Tibial nerve (tissue), 4 donors: ENCODE results near the gene ARHGEF28. TPM values are rescaled to one million over a fixed set of nuclear protein-coding genes. Genes with fewer than 3 reads are reported as not detected.

Source experiments
- DNase-seq, 2 donors: peaks; one replicate each; pipeline ENCODE4 v3.0.0-alpha.2; 2019; ENCODE audit warnings: low spot score in 2 of 2
- H3K27ac ChIP-seq, 4 donors: fragments of 200-600 bp; sonication (generic) in 3 of 4; one replicate each; pipeline ENCODE4 v1.5.1; 2017 to 2019; ENCODE audit warnings: mild to moderate bottlenecking in 1 of 4
- H3K27me3 ChIP-seq, 2 donors: fragments of 200-600 bp; sonication (generic) in 1 of 2; one replicate each; pipeline versions ENCODE4 v1.5.1 to v1.6.0; 2017 to 2019
- H3K36me3 ChIP-seq, 3 donors: fragments of 200-600 bp; sonication (generic); one replicate each; pipeline ENCODE4 v1.5.1; 2018 to 2019
- H3K4me1 ChIP-seq, 4 donors: fragments of 200-600 bp; sonication (generic) in 3 of 4; one replicate each; pipeline ENCODE4 v1.5.1; 2017 to 2019
- H3K4me3 ChIP-seq, 4 donors: fragments of 200-600 bp; sonication (generic) in 3 of 4; one replicate each; pipeline ENCODE4 v1.5.1; 2017 to 2019; ENCODE audit warnings: mild to moderate bottlenecking in 1 of 4, moderate library complexity in 1 of 4
- H3K9me3 ChIP-seq, 4 donors: fragments of 200-600 bp; sonication (generic) in 3 of 4; one replicate each; pipeline ENCODE4 v1.5.1; 2017 to 2019
- EP300 ChIP-seq, 2 donors: sonication (generic); formaldehyde crosslinking; IDR thresholded peaks; one replicate each; pipeline ENCODE4 v1.6.1; 2017; ENCODE audit warnings: antibody characterized with exemption in 2 of 2, mild to moderate bottlenecking in 1 of 2
- POLR2A ChIP-seq, 2 donors: fragments of 450-650 bp; IDR thresholded peaks; one replicate each; pipeline ENCODE4 v1.6.1; 2017; ENCODE audit warnings: antibody characterized with exemption in 2 of 2, mild to moderate bottlenecking in 2 of 2, moderate library complexity in 2 of 2
- WGBS, 2 donors: methylation state at CpG; one replicate each; pipeline ENCODE4 v1.1.5; 2018; 5-methylcytosine and 5-hydroxymethylcytosine counted together
- total RNA-seq, 4 donors: library from RNA; depleted of rRNA; stranded (reverse); fragments of >200 nt; gene quantifications; one replicate each; pipeline ENCODE4 v1.1.0, GENCODE V29; 2016
- TF ChIP-seq, protein P1 (sequence below), 5 experiments: fragments of 200-600 bp in 3 of 5; fragments of 450-650 bp in 2 of 5; sonication (generic) in 3 of 5; IDR thresholded peaks; one replicate each; pipeline ENCODE4 v1.5.1; 2016 to 2019; ENCODE audit warnings: antibody characterized with exemption in 5 of 5, mild to moderate bottlenecking in 3 of 5, moderate library complexity in 2 of 5

Gene ARHGEF28
- total RNA-seq, 4 donors from 2014 or later = 66.0 to 83.9 (median 72.5) TPM

DNA sequence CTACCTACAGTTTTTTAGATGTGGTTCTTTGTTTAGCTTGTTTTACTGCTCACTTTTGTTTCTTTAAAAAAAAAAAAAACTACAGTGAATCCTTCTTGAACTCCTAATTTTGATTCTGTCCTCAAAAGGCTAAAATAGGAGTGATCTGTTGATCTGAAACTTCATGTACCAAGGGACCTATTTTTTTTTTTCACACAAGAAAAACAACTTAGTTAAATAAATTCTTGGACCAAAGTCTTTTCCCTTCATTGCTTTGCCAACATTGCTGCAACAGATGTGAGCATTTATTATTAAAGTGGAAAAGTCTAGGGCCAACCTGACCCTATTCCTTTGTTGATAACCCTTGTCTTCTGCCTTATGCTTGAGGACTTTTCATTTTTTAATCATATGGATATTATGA lies 236.8 kb downstream of the ARHGEF28 start:
- Histone ChIP-seq H3K36me3 (peaks cover 0 to 30% (median 0%) of the 10 kb centered on the region in 3 donors), H3K27ac (peak overlapping the region in 1 of 4 donors; percentile 19), H3K27me3 (no peaks in the 10 kb centered on the region), H3K4me3 (no peak overlapping the region), H3K4me1 (peaks cover 0 to 27% (median 0%) of the 10 kb centered on the region in 4 donors), H3K9me3 (no peaks in the 10 kb centered on the region)
- TF ChIP-seq POLR2A (IDR thresholded peaks at IDR 0.05) (no peak), EP300 (IDR thresholded peaks at IDR 0.05) (no peak)
- TF ChIP-seq, protein P1, sequence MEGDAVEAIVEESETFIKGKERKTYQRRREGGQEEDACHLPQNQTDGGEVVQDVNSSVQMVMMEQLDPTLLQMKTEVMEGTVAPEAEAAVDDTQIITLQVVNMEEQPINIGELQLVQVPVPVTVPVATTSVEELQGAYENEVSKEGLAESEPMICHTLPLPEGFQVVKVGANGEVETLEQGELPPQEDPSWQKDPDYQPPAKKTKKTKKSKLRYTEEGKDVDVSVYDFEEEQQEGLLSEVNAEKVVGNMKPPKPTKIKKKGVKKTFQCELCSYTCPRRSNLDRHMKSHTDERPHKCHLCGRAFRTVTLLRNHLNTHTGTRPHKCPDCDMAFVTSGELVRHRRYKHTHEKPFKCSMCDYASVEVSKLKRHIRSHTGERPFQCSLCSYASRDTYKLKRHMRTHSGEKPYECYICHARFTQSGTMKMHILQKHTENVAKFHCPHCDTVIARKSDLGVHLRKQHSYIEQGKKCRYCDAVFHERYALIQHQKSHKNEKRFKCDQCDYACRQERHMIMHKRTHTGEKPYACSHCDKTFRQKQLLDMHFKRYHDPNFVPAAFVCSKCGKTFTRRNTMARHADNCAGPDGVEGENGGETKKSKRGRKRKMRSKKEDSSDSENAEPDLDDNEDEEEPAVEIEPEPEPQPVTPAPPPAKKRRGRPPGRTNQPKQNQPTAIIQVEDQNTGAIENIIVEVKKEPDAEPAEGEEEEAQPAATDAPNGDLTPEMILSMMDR (IDR thresholded peaks at IDR 0.05) = no peak
- no peak for DNase-seq

DNA sequence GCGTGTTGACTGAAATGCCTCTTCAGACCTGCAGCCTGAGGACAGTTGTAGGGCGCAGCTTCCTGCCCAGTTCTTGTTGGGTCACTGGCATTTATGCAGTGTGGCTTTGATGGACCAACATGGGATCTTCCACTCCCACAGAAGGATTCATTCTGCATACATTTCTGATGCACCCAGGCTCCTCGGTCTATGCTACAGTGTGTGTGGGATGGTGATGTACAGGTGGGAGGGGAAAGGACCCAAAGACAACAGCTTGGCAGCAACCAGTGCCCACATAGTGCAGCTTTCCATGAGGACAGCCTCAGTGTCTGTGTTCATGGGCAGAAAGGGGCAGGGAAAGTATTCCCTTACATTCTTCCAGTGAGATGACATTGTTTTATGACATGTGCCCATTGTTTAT lies 237.9 kb downstream of the ARHGEF28 start:
- no peak overlapping the region for H3K27ac ChIP-seq
- no peak overlapping the region for H3K4me3 ChIP-seq
- H3K9me3 ChIP-seq = no peaks in the 10 kb centered on the region
- H3K27me3 ChIP-seq = no peaks in the 10 kb centered on the region
- DNase-seq = no peak
- TF ChIP-seq POLR2A (IDR thresholded peaks at IDR 0.05) (no peak), EP300 (IDR thresholded peaks at IDR 0.05) (no peak)
- TF ChIP-seq, protein P1 (IDR thresholded peaks at IDR 0.05) = no peak
- peaks cover 0 to 27% (median 0%) of the 10 kb centered on the region in 4 donors for H3K4me1 ChIP-seq
- peaks cover 0 to 30% (median 0%) of the 10 kb centered on the region in 3 donors for H3K36me3 ChIP-seq
- WGBS, 2 donors = 85 to 91% methylated on average over 2 to 3 of the region's 3 CpGs

DNA sequence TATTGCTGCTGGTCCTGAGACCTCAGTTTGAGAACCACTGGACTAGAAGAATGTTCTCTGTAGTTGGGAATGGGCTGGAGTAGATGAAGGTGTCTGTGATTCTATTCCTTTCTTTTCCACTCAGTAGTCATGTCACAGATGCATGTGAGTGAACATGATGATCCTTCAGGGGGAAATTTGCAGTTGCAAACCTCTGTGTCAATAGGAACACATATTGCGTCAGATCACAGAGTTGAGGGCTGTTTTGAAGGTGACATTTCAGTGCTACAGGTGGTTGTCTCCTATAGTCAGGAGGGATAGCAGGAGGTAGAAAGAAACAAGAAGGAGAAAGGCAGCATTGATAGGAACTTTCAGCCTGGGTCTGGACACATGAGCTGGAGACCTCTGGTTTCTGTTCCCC lies 239.3 kb downstream of the ARHGEF28 start:
- Histone ChIP-seq H3K27me3 (no peaks in the 10 kb centered on the region), H3K9me3 (no peaks in the 10 kb centered on the region), H3K36me3 (peaks cover 0 to 28% (median 0%) of the 10 kb centered on the region in 3 donors), H3K4me3 (no peak overlapping the region), H3K4me1 (peaks cover 0 to 27% (median 0%) of the 10 kb centered on the region in 4 donors), H3K27ac (no peak overlapping the region)
- DNase-seq = no peak
- WGBS, 2 donors = 92 to 100% methylated on average over 1 of the region's 1 CpG
- TF ChIP-seq, protein P1 (IDR thresholded peaks at IDR 0.05) = no peak
- TF ChIP-seq POLR2A (IDR thresholded peaks at IDR 0.05) (no peak), EP300 (IDR thresholded peaks at IDR 0.05) (no peak)

DNA sequence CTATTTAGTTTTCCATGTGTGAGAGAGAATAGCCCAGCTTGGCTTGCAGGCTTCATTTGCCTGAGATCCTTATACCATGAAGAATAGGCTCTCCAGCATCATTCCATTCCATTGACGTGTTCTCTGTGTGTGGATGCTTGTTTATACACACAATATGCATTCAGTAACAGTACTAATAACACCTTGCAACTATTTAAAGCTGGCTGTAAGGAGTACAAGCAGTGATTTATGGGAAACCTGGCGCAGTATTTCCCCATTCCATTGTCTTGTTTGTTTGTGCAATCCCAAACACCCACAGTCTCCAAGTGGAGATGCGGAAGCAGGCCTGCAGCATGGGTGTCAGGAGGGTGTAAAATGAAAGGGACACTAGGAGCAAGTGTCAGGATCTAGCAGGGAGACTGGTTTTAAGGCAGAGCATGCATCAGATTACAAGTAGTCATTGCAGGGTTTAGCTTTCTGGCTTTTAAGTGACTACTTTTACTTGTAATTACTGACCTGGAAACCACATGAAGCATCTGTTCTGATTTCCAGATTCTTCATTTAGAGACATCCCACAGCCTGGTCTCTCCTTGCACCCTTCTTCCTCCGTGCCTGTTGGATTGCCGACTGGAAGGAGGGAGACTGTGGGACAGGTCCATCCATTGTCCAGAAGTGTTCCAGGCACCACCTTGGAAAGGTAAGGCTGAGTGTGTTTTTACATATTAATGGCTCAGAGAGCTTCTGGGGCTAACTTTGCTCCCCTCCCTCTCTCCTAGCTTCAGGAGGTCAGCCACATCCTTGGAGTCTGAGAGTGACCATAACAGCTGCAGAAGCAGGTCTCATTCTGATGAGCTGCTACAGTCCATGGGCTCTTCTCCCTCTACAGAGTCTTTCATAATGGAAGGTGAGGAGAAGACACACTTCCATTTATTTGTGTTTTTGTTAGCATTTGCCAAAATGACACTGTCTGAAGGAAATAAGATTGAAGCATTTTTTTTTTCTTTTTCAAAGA lies 241.6 kb downstream of the ARHGEF28 start:
- TF ChIP-seq EP300 (IDR thresholded peaks at IDR 0.05) (no peak), POLR2A (IDR thresholded peaks at IDR 0.05) (no peak)
- TF ChIP-seq, protein P1 (IDR thresholded peaks at IDR 0.05) = no peak
- 67 to 73% methylated on average over 5 of the region's 5 CpGs for WGBS, 2 donors
- no peak for DNase-seq

DNA sequence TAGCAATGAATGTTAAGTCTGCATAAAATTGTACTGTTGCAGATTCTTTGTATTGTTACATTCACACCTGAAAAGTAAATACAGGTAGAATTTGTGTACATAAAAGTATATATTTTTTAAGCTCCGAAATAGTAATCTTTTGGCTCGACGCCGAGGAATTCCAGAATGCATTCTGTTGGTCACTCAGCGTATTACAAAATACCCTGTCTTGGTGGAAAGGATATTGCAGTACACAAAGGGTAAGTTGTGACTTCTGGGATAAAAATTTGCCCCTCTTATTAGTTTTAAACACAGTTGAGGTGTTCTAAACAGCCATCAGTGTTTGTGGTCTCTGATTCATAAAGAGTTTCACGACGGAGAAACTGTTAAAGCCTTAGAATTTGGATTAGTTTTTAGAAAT lies 257.6 kb downstream of the ARHGEF28 start:
- TF ChIP-seq, protein P1 (IDR thresholded peaks at IDR 0.05) = no peak
- Histone ChIP-seq H3K27me3 (no peaks in the 10 kb centered on the region), H3K36me3 (peaks cover 0 to 35% (median 0%) of the 10 kb centered on the region in 3 donors), H3K4me1 (no peaks in the 10 kb centered on the region), H3K4me3 (no peak overlapping the region), H3K27ac (no peak overlapping the region), H3K9me3 (no peaks in the 10 kb centered on the region)
- WGBS, 2 donors = 91 to 96% methylated on average over 7 of the region's 7 CpGs
- no peak for DNase-seq

More for the DNA sequence above, 241.6 kb downstream of the ARHGEF28 start:
- no peaks in the 10 kb centered on the region for H3K27me3 ChIP-seq
- H3K4me1 ChIP-seq = peaks cover 0 to 17% (median 0%) of the 10 kb centered on the region in 4 donors
- H3K9me3 ChIP-seq = no peaks in the 10 kb centered on the region
- peaks cover 0 to 34% (median 0%) of the 10 kb centered on the region in 3 donors for H3K36me3 ChIP-seq
- H3K4me3 ChIP-seq = no peak overlapping the region
- H3K27ac ChIP-seq = no peak overlapping the region
